GM12872 (cell line): ENCODE data around the gene MAP3K10.

Experiments used
- TF ChIP-seq, protein P1 (sequence below): IDR thresholded peaks from 3 replicates; pipeline ENCODE4 v1.5.1; 2011; ENCODE audit warnings: low read depth, mild to moderate bottlenecking, low read length, moderate library complexity; ENCODE audit not compliant: insufficient read depth

The MAP3K10 gene

GRCh38 chr19:40236026-40236355 is 44.8 kb downstream of the MAP3K10 start:
- TF ChIP-seq, protein P1, sequence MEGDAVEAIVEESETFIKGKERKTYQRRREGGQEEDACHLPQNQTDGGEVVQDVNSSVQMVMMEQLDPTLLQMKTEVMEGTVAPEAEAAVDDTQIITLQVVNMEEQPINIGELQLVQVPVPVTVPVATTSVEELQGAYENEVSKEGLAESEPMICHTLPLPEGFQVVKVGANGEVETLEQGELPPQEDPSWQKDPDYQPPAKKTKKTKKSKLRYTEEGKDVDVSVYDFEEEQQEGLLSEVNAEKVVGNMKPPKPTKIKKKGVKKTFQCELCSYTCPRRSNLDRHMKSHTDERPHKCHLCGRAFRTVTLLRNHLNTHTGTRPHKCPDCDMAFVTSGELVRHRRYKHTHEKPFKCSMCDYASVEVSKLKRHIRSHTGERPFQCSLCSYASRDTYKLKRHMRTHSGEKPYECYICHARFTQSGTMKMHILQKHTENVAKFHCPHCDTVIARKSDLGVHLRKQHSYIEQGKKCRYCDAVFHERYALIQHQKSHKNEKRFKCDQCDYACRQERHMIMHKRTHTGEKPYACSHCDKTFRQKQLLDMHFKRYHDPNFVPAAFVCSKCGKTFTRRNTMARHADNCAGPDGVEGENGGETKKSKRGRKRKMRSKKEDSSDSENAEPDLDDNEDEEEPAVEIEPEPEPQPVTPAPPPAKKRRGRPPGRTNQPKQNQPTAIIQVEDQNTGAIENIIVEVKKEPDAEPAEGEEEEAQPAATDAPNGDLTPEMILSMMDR, result no peak

- TF ChIP-seq, protein P1, result no peak
Measured at GRCh38 chr19:40236366-40236765, 45.1 kb downstream of the MAP3K10 start.

DNA sequence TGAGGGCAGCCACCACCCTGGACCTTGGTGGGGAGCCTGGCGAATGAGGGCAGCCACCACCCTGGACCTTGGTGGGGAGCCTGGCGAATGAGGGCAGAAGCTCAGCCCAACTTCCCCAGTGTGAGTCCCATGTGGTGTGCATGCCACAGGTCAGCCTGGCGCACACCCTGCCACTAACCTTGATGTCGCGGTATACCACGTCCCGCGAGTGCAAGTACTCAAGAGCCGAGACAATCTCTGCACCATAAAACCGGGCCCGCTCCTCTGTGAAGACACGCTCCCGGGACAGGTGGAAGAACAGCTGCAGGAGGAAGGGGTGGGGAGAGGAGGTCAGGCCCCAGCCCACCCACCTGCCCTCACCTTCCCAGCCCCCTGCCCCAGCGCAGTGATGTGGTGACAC is 46.6 kb downstream of the MAP3K10 start:
- TF ChIP-seq, protein P1, result no peak

DNA sequence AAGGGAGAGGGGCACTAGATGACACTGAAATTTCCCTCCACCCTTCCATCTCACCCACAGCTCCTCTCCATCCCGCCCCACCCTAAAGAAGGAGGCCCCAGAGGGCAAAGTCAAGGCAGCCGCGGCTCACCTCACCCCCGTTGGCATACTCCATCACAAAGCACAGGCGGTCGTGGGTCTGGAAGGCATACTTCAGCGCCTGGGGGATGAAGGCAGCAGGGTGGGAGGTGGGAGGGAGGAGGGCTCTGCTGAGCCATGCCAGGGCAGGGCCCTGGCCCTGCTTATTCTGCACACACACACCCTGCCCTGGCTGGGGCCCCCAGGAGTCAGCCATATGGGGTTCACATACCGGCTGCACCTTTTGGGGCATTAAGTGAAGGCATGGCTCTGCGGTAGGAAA is 47.5 kb downstream of the MAP3K10 start:
- TF ChIP-seq, protein P1, result no peak

- TF ChIP-seq, protein P1, result no peak
Measured at GRCh38 chr19:40239415-40240226, 48.4 kb downstream of the MAP3K10 start.

DNA sequence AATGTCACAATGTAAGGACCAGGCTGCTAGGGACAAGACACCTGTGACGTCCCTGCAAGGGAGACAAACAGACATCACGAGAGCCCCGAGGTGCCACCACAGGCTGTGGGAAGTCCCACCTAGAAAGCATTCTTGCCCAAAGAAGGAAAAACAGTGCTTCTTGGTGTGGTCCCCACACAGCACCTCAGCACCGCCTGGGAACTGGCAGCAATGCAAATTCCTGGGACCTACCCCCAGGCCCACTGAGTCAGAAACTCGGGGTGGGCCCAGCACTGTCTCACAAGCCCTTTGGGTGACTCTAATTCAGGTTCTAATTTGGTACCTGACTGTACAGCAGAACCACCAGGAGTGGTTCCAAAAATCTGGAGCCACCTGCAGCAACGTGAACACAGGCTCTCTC is 49.1 kb downstream of the MAP3K10 start:
- TF ChIP-seq, protein P1, result no peak

DNA sequence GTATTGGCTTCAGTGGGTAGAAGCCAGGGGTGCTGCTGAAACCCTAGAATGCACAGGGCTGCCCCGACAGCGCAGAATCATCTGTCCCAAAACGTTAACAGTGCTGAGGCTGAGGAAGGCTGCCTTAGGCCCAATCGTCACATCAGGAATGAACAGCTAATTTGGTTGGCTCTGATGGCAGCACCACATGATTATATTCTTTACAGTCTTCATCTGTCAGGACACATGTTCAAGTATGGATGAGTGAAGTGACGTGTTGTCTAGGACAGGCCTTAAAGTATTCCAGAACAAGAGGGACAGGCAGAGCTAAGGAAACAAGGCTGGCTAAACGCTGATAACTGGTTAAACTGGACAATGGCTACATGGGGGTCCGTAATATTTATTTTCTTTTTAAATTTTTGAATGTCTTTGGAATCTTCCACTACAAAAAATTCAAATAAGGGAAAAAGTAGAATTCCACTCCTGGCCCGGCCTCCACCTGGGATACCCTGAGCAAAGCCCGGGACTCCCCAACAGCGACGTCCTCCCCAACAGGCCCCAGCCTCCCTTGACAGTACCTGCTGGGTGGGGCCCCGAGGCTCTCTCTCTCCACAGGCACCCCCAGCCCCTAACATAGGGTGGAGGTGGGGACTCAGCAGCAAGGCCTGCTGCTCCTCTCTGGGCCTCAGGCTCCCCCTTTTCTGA is 50.0 kb downstream of the MAP3K10 start:
- TF ChIP-seq, protein P1, result no peak
